ENCODE data around the gene BPIFB6. TPM values are rescaled to one million over a fixed set of nuclear protein-coding genes. Genes with fewer than 3 reads are reported as not detected.

BPIFB6 gene
- total RNA-seq, 1 experiment from 2014 or later, result not detected

DNA sequence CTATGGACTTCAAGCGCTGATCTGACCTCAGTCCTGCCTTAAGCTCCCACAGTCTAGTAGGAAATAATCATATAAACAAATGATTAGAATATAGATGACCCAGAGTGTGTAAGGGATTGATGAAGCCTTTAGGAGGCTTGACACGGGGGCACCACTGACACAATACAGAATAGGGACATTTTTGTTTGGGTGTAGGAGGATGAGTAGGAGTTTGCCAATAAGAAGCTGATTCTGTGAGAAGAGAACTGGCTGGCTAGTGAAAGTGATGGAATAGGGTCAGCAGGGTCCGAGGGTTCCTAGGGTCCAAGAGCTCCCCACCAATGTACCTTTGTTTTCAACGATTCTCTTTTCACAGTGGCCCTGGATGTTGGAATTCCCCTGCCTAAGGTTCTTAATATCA lies 40.9 kb downstream of the BPIFB6 start:
- ChIA-PET POLR2A (ENCODE audit: unreplicated experiment) (no interaction called here), CTCF (no interaction called here)
- no peaks in the 10 kb centered on the region for H3K4me1 ChIP-seq (replicated peaks; ENCODE audit: insufficient read depth)
- H4K20me1 ChIP-seq (ENCODE audit: insufficient read depth), result no peaks in the 10 kb centered on the region
- no peak overlapping the region for H3K4me3 ChIP-seq
- no peaks in the 10 kb centered on the region for H3K36me3 ChIP-seq (ENCODE audit: low read depth)
- intact Hi-C loops (cut with micrococcal nuclease; ENCODE audit: unreplicated experiment), result no loop called here
- H3K4me2 ChIP-seq, result no peak overlapping the region
- BruUV-seq (replicated peaks), result no TSS peak
- no peaks in the 10 kb centered on the region for H3K79me2 ChIP-seq (ENCODE audit: low read depth)
- TF ChIP-seq, protein P1, sequence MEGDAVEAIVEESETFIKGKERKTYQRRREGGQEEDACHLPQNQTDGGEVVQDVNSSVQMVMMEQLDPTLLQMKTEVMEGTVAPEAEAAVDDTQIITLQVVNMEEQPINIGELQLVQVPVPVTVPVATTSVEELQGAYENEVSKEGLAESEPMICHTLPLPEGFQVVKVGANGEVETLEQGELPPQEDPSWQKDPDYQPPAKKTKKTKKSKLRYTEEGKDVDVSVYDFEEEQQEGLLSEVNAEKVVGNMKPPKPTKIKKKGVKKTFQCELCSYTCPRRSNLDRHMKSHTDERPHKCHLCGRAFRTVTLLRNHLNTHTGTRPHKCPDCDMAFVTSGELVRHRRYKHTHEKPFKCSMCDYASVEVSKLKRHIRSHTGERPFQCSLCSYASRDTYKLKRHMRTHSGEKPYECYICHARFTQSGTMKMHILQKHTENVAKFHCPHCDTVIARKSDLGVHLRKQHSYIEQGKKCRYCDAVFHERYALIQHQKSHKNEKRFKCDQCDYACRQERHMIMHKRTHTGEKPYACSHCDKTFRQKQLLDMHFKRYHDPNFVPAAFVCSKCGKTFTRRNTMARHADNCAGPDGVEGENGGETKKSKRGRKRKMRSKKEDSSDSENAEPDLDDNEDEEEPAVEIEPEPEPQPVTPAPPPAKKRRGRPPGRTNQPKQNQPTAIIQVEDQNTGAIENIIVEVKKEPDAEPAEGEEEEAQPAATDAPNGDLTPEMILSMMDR (conservative IDR thresholded peaks at IDR 0.05), result no peak
- TF ChIP-seq EZH2 (IDR thresholded peaks at IDR 0.05; ENCODE audit: low read depth), result no peak
- no peak for DNase-seq
- H3F3A ChIP-seq (ENCODE audit: insufficient read depth, low read depth), result no peaks in the 10 kb centered on the region
- no peaks in the 10 kb centered on the region for H3K9me3 ChIP-seq (ENCODE audit: insufficient read depth, low read depth)
- peaks cover 70% of the 10 kb centered on the region for H3K27me3 ChIP-seq (ENCODE audit: insufficient read depth, low read depth)
- H3K9me2 ChIP-seq (ENCODE audit: insufficient read depth), result no peaks in the 10 kb centered on the region
- H3K27ac ChIP-seq, result no peak overlapping the region
- H2AFZ ChIP-seq, result no peak overlapping the region

DNA sequence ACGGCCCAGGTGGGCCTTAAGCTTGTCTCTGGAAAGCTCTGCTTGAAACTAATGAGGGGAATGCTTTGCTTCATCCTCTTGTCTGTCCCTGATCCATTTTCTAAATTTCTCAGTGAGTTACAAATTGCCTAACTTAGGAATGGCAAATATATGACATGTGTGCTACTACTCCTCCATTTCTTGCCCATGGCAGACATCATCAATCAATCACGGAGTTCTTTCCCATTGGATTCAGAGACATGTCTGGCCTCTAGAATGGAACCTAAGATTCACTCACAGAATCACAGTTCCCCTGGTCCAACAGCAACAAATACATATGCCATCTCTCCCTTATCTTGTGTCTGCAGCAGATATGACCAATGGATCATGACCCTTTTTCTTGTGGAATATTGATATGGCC lies 41.4 kb downstream of the BPIFB6 start:
- H3K36me3 ChIP-seq (ENCODE audit: low read depth), result no peaks in the 10 kb centered on the region
- ChIA-PET POLR2A (ENCODE audit: unreplicated experiment) (no interaction called here), CTCF (no interaction called here)
- H3K27me3 ChIP-seq (ENCODE audit: insufficient read depth, low read depth), result peaks cover 70% of the 10 kb centered on the region
- H3K4me2 ChIP-seq, result no peak overlapping the region
- no TSS peak for BruUV-seq (replicated peaks)
- H3K4me3 ChIP-seq, result no peak overlapping the region
- H2AFZ ChIP-seq, result no peak overlapping the region
- H4K20me1 ChIP-seq (ENCODE audit: insufficient read depth), result no peaks in the 10 kb centered on the region
- H3K9me2 ChIP-seq (ENCODE audit: insufficient read depth), result no peaks in the 10 kb centered on the region
- DNase-seq, result no peak
- H3K27ac ChIP-seq, result no peak overlapping the region
- no peak for TF ChIP-seq EZH2 (IDR thresholded peaks at IDR 0.05; ENCODE audit: low read depth)
- TF ChIP-seq, protein P1 (conservative IDR thresholded peaks at IDR 0.05), result no peak
- intact Hi-C loops (cut with micrococcal nuclease; ENCODE audit: unreplicated experiment), result no loop called here
- no peaks in the 10 kb centered on the region for H3K79me2 ChIP-seq (ENCODE audit: low read depth)
- H3F3A ChIP-seq (ENCODE audit: insufficient read depth, low read depth), result no peaks in the 10 kb centered on the region
- H3K9me3 ChIP-seq (ENCODE audit: insufficient read depth, low read depth), result no peaks in the 10 kb centered on the region
- no peaks in the 10 kb centered on the region for H3K4me1 ChIP-seq (replicated peaks; ENCODE audit: insufficient read depth)

DNA sequence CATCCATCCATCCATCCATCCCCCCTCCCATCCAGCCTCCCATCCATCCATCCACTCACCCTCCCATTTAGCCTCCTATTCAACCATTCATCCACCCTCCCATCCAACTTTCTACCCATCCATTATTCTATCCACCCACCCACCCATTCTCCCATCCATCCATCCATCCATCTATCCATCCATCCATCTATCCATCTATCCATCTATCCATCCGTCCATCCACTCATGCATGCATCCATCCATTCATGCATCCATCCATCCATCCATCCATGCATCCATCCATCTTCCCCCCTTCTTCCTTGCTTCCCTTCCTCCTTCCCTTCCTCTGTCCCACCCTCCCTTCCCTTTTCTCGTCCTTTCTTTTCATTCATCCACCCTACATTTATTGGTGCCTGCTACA lies 43.2 kb downstream of the BPIFB6 start:
- intact Hi-C loops (cut with micrococcal nuclease; ENCODE audit: unreplicated experiment), result no loop called here
- Histone ChIP-seq H3K27ac (no peak overlapping the region), H3K9me2 (ENCODE audit: insufficient read depth) (no peaks in the 10 kb centered on the region), H3K9me3 (ENCODE audit: insufficient read depth, low read depth) (no peaks in the 10 kb centered on the region), H3F3A (ENCODE audit: insufficient read depth, low read depth) (no peaks in the 10 kb centered on the region), H3K4me3 (no peak overlapping the region), H2AFZ (no peak overlapping the region), H3K79me2 (ENCODE audit: low read depth) (no peaks in the 10 kb centered on the region), H3K36me3 (ENCODE audit: low read depth) (no peaks in the 10 kb centered on the region), H3K27me3 (ENCODE audit: insufficient read depth, low read depth) (peaks cover 61% of the 10 kb centered on the region), H3K4me1 (replicated peaks; ENCODE audit: insufficient read depth) (no peaks in the 10 kb centered on the region), H4K20me1 (ENCODE audit: insufficient read depth) (no peaks in the 10 kb centered on the region), H3K4me2 (no peak overlapping the region)
- TF ChIP-seq, protein P1 (conservative IDR thresholded peaks at IDR 0.05), result no peak
- no peak for TF ChIP-seq EZH2 (IDR thresholded peaks at IDR 0.05; ENCODE audit: low read depth)
- no peak for DNase-seq
- CTCF ChIA-PET, result no interaction called here
- POLR2A ChIA-PET (ENCODE audit: unreplicated experiment), result no interaction called here
- BruUV-seq (replicated peaks), result no TSS peak
